Astrocyte of the cerebellum (primary cell): ENCODE measurements around the gene RAD51B.

ENCODE experiments used
- DNase-seq: peaks from one replicate; pipeline ENCODE4 v3.0.0-alpha.2; 2011; ENCODE audit warnings: low read depth
- H3K4me3 ChIP-seq: 2 replicates; pipeline ENCODE4 v1.5.1; 2011; ENCODE audit warnings: mild to moderate bottlenecking, low read depth, low read length, moderate library complexity
- in situ Hi-C: cut with HindIII; loops from 2 replicates; pipeline ENCODE4 v1.10.0; 2017; ENCODE audit warnings: low sequenced_read_pairs
- TF ChIP-seq, protein P1 (sequence below): IDR thresholded peaks from 2 replicates; pipeline ENCODE4 v1.5.1; 2012; ENCODE audit warnings: low read length, low read depth, moderate library complexity, mild to moderate bottlenecking; ENCODE audit errors: missing control alignments

The RAD51B gene

DNA sequence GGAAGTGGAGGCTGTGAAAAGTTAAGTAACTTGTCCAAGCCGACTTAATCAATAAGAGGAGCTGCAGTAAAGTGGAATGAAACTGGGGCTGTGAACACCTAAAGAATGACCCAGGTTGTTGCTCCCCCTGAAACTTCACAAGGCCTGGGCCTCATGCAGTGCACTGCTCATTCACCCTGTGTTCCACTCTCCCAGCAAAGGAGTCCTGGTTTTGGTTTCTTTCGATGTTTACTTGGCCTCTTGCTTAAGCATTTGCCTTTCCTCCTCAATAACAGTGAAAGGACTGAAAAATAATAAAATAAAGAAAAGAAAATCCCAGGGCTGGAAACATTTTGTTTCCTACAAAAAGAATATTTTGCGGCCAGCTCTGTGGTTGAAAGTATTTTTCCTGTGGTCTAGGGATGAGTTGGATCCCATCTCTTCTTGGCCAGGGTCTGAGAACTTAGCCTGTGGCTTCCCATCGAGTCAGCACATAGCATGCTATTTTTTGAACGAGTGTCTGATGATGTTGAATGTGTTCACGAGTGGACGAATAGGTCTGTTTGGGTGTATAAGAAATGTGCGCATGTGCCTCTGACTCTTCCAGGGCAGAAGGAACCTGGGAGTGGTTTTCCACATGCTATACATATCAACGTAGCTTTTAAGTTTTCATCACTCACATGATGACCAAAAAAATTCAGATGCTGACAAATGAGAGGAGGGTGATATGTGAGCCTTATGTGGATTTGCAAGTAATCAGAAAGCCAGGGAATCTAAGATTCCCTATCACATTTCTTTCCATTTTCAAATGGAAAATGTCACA is 623.5 kb downstream of the RAD51B start:
- in situ Hi-C loops: no loop called here

DNA sequence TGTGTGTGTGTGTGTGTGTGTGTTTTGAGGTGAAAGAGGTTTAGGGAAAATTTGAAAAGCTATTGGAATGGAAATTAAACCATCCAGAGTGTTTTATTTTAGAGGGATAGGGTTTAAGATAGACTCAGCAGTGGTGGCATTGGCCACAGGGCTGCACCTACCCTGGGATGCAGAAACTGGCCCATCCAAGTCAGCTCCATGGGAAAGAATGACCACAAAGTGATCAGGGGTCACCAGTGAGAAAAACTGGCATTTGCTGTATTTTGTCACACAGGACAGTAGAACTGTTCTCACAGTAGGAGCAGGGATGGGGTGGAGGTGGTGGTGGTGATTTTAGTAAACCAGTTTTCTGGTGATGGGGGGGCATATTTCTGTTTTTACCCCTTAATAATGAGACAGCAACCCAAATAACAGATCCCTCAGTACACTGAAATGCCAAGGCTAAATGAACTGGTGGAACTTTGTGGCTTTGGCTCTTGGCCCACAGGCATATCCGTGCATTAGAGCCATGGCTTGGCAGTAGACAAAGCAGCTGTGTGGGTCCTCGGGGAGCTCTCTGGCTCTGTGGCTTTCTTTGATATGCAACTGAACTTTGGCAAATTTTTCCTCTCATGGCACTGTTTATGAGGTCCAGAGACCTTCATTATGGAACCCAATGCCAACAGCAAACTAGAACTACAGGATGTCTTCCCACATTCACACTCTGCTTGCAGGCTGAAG is 625.0 kb downstream of the RAD51B start:
- in situ Hi-C loops: no loop called here
- no peak overlapping the region for H3K4me3 ChIP-seq
- peak; percentile 81 for DNase-seq

More for the DNA sequence above, 623.5 kb downstream of the RAD51B start:
- TF ChIP-seq, protein P1, sequence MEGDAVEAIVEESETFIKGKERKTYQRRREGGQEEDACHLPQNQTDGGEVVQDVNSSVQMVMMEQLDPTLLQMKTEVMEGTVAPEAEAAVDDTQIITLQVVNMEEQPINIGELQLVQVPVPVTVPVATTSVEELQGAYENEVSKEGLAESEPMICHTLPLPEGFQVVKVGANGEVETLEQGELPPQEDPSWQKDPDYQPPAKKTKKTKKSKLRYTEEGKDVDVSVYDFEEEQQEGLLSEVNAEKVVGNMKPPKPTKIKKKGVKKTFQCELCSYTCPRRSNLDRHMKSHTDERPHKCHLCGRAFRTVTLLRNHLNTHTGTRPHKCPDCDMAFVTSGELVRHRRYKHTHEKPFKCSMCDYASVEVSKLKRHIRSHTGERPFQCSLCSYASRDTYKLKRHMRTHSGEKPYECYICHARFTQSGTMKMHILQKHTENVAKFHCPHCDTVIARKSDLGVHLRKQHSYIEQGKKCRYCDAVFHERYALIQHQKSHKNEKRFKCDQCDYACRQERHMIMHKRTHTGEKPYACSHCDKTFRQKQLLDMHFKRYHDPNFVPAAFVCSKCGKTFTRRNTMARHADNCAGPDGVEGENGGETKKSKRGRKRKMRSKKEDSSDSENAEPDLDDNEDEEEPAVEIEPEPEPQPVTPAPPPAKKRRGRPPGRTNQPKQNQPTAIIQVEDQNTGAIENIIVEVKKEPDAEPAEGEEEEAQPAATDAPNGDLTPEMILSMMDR: no peak
- H3K4me3 ChIP-seq: no peak overlapping the region
- DNase-seq: peak; percentile 88

DNA sequence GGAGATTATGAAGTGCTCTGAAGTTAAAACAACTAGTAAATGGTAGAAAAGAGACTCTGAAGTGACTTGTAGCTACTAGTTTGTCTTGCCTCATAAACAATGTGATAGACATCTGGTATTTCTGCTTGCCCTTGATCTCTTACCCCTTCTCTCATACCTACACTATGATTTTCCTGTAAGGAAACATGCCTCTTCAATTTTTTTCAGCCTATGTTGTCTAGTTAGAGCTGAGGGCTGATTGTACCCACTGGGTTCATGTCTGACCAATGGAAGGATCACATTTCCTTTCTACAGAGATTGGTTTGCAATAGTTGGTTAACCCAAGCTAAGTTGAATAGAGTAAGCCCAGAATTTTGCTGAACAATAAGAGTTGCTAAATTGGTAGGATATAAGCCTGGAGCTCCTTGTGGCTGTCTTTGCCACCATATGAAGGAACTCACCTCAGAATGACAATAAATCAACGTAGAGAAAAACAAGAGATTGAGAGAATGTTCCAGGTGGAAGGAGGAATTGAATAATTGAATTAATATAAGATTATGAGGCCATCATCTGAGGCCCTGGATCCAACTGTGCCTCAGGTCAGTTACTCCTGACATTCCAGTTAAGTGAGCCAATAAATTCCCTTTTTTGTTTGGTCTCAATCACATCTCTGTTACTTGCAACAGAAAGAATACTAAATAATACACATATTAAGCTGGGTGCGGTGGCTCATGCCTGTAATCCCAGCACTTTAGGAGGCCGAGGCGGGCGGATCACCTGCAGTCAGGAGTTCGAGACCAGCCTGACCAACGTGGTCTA is 626.9 kb downstream of the RAD51B start:
- TF ChIP-seq, protein P1: no peak
- H3K4me3 ChIP-seq: no peak overlapping the region
- no peak for DNase-seq
- in situ Hi-C loops: no loop called here

More for the DNA sequence above, 625.0 kb downstream of the RAD51B start:
- TF ChIP-seq, protein P1: no peak

DNA sequence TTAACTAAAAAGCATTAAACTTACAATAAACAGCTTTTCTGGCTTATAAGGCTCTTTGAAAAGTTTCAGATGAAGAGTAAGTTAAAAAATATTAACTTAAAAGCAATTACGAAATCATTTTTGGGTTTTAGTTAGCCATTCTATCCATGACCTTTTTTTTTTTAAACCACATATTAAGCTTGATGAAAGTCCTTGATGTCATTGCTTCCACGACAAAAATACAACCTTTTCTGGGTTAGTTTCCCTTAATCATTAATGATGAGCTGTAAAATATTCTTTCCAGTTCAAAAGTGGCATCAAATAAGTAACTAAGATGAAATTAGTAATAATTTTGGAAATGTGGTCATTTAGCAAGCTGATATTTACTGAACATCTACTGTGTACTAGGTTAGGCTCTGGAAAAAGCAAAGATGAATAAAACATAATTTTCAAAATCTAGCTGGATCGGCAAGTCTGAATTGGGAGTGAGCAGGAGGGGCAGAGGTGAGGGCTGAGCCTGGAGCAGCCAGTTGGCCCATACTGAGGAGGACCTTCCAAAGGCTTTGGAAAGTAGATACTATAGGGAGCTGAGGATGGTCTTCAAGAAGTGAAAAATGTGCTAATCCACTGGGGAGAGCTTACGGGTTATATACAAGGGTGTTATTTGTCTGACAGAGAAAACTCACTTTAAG is 628.1 kb downstream of the RAD51B start:
- no peak for DNase-seq
- in situ Hi-C loops: no loop called here
- TF ChIP-seq, protein P1: no peak
- H3K4me3 ChIP-seq: no peak overlapping the region

DNA sequence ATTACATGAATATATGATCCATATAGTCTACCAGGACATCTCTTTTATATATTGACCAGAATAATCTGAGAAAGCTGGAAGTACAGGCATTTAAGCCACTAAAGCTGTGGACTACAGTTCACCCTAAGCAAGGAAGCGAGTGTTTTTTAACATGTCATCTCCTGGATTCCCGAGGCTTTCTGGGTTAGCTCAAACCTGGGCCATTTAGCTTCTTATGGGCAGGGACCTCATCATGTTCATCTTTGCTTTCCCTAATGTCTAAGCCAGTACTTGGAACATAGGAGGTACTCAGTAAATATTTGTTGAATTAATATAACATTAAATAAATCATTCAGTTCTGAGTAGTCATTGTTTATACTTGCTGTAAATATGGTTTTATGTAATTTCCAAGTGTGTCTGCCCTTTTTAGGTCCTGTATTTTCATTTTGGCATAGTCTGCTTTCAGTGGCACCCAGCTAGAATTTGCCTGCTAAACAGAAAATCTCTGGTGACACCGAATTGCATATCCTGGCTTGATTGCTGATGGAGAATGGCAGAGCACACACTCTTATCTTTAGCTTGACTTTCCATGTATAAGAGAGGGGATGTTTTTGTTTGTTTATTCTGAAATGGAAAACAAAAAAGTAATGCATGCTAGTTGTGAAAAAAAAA is 628.8 kb downstream of the RAD51B start:
- TF ChIP-seq, protein P1: no peak
- DNase-seq: no peak
- in situ Hi-C loops: no loop called here
- H3K4me3 ChIP-seq: no peak overlapping the region
